ENCODE measurements around the gene HPCAL1. TPM values are rescaled to one million over a fixed set of nuclear protein-coding genes. Genes with fewer than 3 reads are reported as not detected.

HPCAL1 gene
- total and polyA plus RNA-seq, 2 of the 8 experiments (the other 6 are each of a cell fraction or from before 2014, with no cell fraction given), result 5.8 to 8.6 TPM

- Histone ChIP-seq H2BK5ac (ENCODE audit: low read depth, low read length) (peak overlapping the region; percentile 44; the same call in 1 of the 2 replicates), H2BK12ac (ENCODE audit: low read depth, low read length) (peak overlapping the region; percentile 90; the same call in 1 of the 2 replicates), H4K5ac (ENCODE audit: insufficient read length, low read depth, low read length) (no peak overlapping the region), H2AK5ac (ENCODE audit: low read depth, low read length) (no peak overlapping the region; the same call in 1 of the 2 replicates), H2BK120ac (replicated peaks; ENCODE audit: low read depth, low read length) (no peak overlapping the region), H4K91ac (replicated peaks; ENCODE audit: insufficient read length, low read length) (no peak overlapping the region), H3K18ac (ENCODE audit: extremely low read depth, low read length) (no peak overlapping the region), H3K36me3 (ENCODE audit: control insufficient read depth in 2 of 4, insufficient read depth in 4 of 4, low read length in 3 of 4) (no peaks in the 10 kb centered on the region), H4K8ac (ENCODE audit: extremely low read depth, insufficient read depth, low read length) (no peak overlapping the region), H3K79me1 (ENCODE audit: low read depth, low read length) (no peaks in the 10 kb centered on the region), H3K23ac (ENCODE audit: insufficient read length) (no peak overlapping the region), H3K23me2 (ENCODE audit: low read depth, low read length) (0 out of 2 replicates have a peak, but pooled peaks cover 3% of the 10 kb centered on the region), H3K79me2 (ENCODE audit: control insufficient read depth in 1 of 2, insufficient read depth in 2 of 2, low read length in 2 of 2) (no peaks in the 10 kb centered on the region), H3K4me3 (ENCODE audit: extremely low read depth in 1 of 4, insufficient read depth in 2 of 4, low read depth in 3 of 4, low read length in 4 of 4) (no peak overlapping the region), H2AFZ (ENCODE audit: low read length) (no peak overlapping the region), H3K4ac (replicated peaks; ENCODE audit: insufficient read length, low read depth, low read length) (peak overlapping the region; percentile 96), H4K20me1 (replicated peaks in 1 of 2; ENCODE audit: control insufficient read depth in 1 of 2, insufficient read depth in 2 of 2, low read length in 2 of 2) (peaks cover 0 to 3% of the 10 kb centered on the region in 2 experiments), H3K4me2 (ENCODE audit: insufficient read depth in 1 of 2, low read depth in 2 of 2, low read length in 2 of 2) (no peak overlapping the region), H3K56ac (replicated peaks; ENCODE audit: insufficient read length, low read depth, low read length) (no peak overlapping the region), H2BK15ac (ENCODE audit: low read length) (peak overlapping the region; percentile 88), H3K14ac (ENCODE audit: insufficient read length) (no peak overlapping the region), H3K9ac (replicated peaks in 1 of 4; ENCODE audit: extremely low read depth in 1 of 4, low read depth in 3 of 4, low read length in 3 of 4) (no peak overlapping the region), H3K4me1 (replicated peaks in 1 of 4; ENCODE audit: control insufficient read depth in 3 of 4, insufficient read depth in 4 of 4, low read length in 3 of 4) (peaks cover 0 to 2% (median 0%) of the 10 kb centered on the region in 4 experiments; a peak in 1 of 7 replicates), H2BK20ac (ENCODE audit: low read length) (no peak overlapping the region), H3K9me3 (ENCODE audit: insufficient read depth in 2 of 2, low read depth in 1 of 2, low read length in 1 of 2) (no peaks in the 10 kb centered on the region), H3K27ac (ENCODE audit: low read depth, low read length) (no peak overlapping the region), H3K27me3 (replicated peaks in 1 of 4; ENCODE audit: control insufficient read depth in 3 of 4, extremely low read depth in 1 of 4, insufficient read depth in 3 of 4, low read length in 3 of 4) (no peaks in the 10 kb centered on the region)
- POLR2A ChIA-PET (ENCODE audit: partially characterized antibody), result no interaction called here
- 85% methylated on average over 15 of the region's 15 CpGs; no CpG with 5 or more reads in 1 of the 2 experiments for WGBS, 2 experiments (ENCODE audit: extremely low coverage in 1 of 2, insufficient coverage in 1 of 2, insufficient read length in 1 of 2, insufficient replicate concordance in 2 of 2, low coverage in 1 of 2, low lambda C conversion rate in 2 of 2, missing lambda C conversion rate in 1 of 2)
- no peak for TF ChIP-seq CEBPB (IDR thresholded peaks at IDR 0.05; ENCODE audit: low read depth, low read length)
- TF ChIP-seq BCL11A (IDR thresholded peaks at IDR 0.05; ENCODE audit: low read depth in 2 of 2, low read length in 2 of 2), result no peak
- TF ChIP-seq SUZ12 (IDR thresholded peaks at IDR 0.05; ENCODE audit: low read length), result no peak
- TF ChIP-seq CBX8 (IDR thresholded peaks at IDR 0.05; ENCODE audit: borderline replicate concordance, low read depth, low read length), result no peak
- TF ChIP-seq RBBP5 (IDR thresholded peaks at IDR 0.05; ENCODE audit: borderline replicate concordance, low read depth, low read length), result no peak
- no peak for TF ChIP-seq YY1 (IDR thresholded peaks at IDR 0.05; ENCODE audit: low read depth, low read length)
- no peak for TF ChIP-seq NANOG (IDR thresholded peaks at IDR 0.05; ENCODE audit: insufficient read depth, low read depth, low read length, poor library complexity, severe bottlenecking)
- TF ChIP-seq EP300 (IDR thresholded peaks at IDR 0.05; ENCODE audit: borderline replicate concordance in 1 of 2, low read depth in 2 of 2, low read length in 2 of 2), result no peak
- TF ChIP-seq CREB1 (IDR thresholded peaks at IDR 0.05), result no peak
- TF ChIP-seq BACH1 (IDR thresholded peaks at IDR 0.05; ENCODE audit: low read length), result no peak
- FAIRE-seq (no peak), DNase-seq (ENCODE audit: low read depth in 1 of 2, low spot score in 2 of 2) (no peak)
- CTCF ChIA-PET (ENCODE audit: partially characterized antibody), result interaction anchor here (0.7 to 4.8 kb wide), 9 partner anchors 13 to 162 kb away, joined by 3 to 31 read pairs (median 5); no protein-coding TSS in a partner anchor
These were observed 31.2 kb upstream of the HPCAL1 start for GRCh38 chr2:10271509-10271908.
